H9 (cell line): ENCODE data around the gene CSF2. TPM values are rescaled to one million over a fixed set of nuclear protein-coding genes. Genes with fewer than 3 reads are reported as not detected.

Experiments used
- DNase-seq: peaks from one replicate; pipeline ENCODE4 v3.0.0-alpha.2; 2017
- H2AFZ ChIP-seq: one replicate; pipeline ENCODE4 v1.6.1; 2013; ENCODE audit warnings: mild to moderate bottlenecking, low read length, control low read depth, moderate library complexity
- H2AK5ac ChIP-seq: 2 replicates; pipeline ENCODE4 v1.6.1; 2013; ENCODE audit warnings: low read length, control low read depth, mixed read lengths; ENCODE audit not compliant: insufficient read length
- H2BK120ac ChIP-seq: one replicate; pipeline ENCODE4 v1.6.1; 2013; ENCODE audit warnings: low read depth, mild to moderate bottlenecking, low read length, control low read depth, inconsistent platforms; ENCODE audit not compliant: poor library complexity, severe bottlenecking
- H2BK12ac ChIP-seq: 2 replicates; pipeline ENCODE4 v1.6.1; 2013; ENCODE audit warnings: low read length, control low read depth, mixed read lengths, low read depth; ENCODE audit not compliant: insufficient read length
- H2BK15ac ChIP-seq: 2 replicates; pipeline ENCODE4 v1.6.1; 2013; ENCODE audit warnings: low read depth, low read length, control low read depth
- H2BK20ac ChIP-seq: one replicate; pipeline ENCODE4 v1.6.1; 2013; ENCODE audit warnings: low read depth, mild to moderate bottlenecking, low read length, control low read depth, inconsistent platforms; ENCODE audit not compliant: poor library complexity, severe bottlenecking
- H2BK5ac ChIP-seq: 2 replicates; pipeline ENCODE4 v1.6.1; 2013; ENCODE audit warnings: low read length, control low read depth, mixed read lengths; ENCODE audit not compliant: insufficient read length
- H3K14ac ChIP-seq: 2 replicates; pipeline ENCODE4 v1.6.1; 2013; ENCODE audit warnings: low read length, control low read depth; ENCODE audit not compliant: insufficient read depth
- H3K18ac ChIP-seq: 2 replicates; pipeline ENCODE4 v1.6.1; 2013; ENCODE audit warnings: low read depth, mild to moderate bottlenecking, mixed read lengths, low read length, control low read depth; ENCODE audit not compliant: insufficient read length
- H3K23ac ChIP-seq: 2 replicates; pipeline ENCODE4 v1.6.1; 2013; ENCODE audit warnings: low read length, control low read depth, mixed read lengths, low read depth; ENCODE audit not compliant: insufficient read length
- H3K23me2 ChIP-seq: 2 replicates; pipeline ENCODE4 v1.6.1; 2013; ENCODE audit warnings: low read depth, mild to moderate bottlenecking, mixed read lengths, low read length, control low read depth; ENCODE audit not compliant: insufficient read length, poor library complexity, severe bottlenecking
- H3K27ac ChIP-seq: 2 replicates; pipeline ENCODE4 v1.5.1; 2013; ENCODE audit warnings: low read length, control low read depth, mixed read lengths, low read depth; ENCODE audit not compliant: insufficient read length
- H3K27me3 ChIP-seq: 2 replicates; pipeline ENCODE4 v1.6.1; 2013; ENCODE audit warnings: low read length, control low read depth, inconsistent platforms; ENCODE audit not compliant: insufficient read depth
- H3K4ac ChIP-seq: 2 replicates; pipeline ENCODE4 v1.6.1; 2013; ENCODE audit warnings: low read depth, mild to moderate bottlenecking, control low read depth, inconsistent platforms, low read length, moderate library complexity
- H3K4me1 ChIP-seq: 2 replicates; pipeline ENCODE4 v1.6.1; 2013; ENCODE audit warnings: low read length, control low read depth, inconsistent platforms; ENCODE audit not compliant: insufficient read depth
- H3K4me2 ChIP-seq: 2 replicates; pipeline ENCODE4 v1.6.1; 2013; ENCODE audit warnings: low read length, control low read depth, mixed read lengths; ENCODE audit not compliant: insufficient read length, insufficient read depth
- H3K56ac ChIP-seq: 2 replicates; pipeline ENCODE4 v1.6.1; 2013; ENCODE audit warnings: low read depth, mild to moderate bottlenecking, mixed read lengths, low read length, control low read depth; ENCODE audit not compliant: insufficient read length
- H3K79me1 ChIP-seq: 2 replicates; pipeline ENCODE4 v1.6.1; 2013; ENCODE audit warnings: low read depth, mild to moderate bottlenecking, moderate library complexity, low read length, control low read depth, inconsistent platforms; ENCODE audit not compliant: insufficient read depth, poor library complexity, severe bottlenecking
- H3K79me2 ChIP-seq: 2 replicates; pipeline ENCODE4 v1.6.1; 2013; ENCODE audit warnings: low read length, control low read depth, inconsistent platforms; ENCODE audit not compliant: insufficient read depth
- H3K9ac ChIP-seq: 2 replicates; pipeline ENCODE4 v1.6.1; 2013; ENCODE audit warnings: low read length, control low read depth, mixed read lengths; ENCODE audit not compliant: insufficient read length; ENCODE audit errors: extremely low read depth
- H3K9me3 ChIP-seq: one replicate; pipeline ENCODE4 v1.6.1; 2013; ENCODE audit warnings: low read depth, low read length, inconsistent platforms; ENCODE audit not compliant: control insufficient read depth
- H3T11ph ChIP-seq: one replicate; pipeline ENCODE4 v1.6.1; 2013; ENCODE audit warnings: mild to moderate bottlenecking, low read length, control low read depth, inconsistent platforms
- H4K20me1 ChIP-seq: one replicate; pipeline ENCODE4 v1.6.1; 2013; ENCODE audit not compliant: control insufficient read depth, insufficient read length, insufficient read depth
- H4K5ac ChIP-seq: 2 replicates; pipeline ENCODE4 v1.6.1; 2013; ENCODE audit warnings: low read depth, mild to moderate bottlenecking, mixed read lengths, low read length, control low read depth; ENCODE audit not compliant: insufficient read length
- H4K8ac ChIP-seq: replicated peaks from 2 replicates; pipeline ENCODE4 v1.6.1; 2013; ENCODE audit warnings: low read length, control low read depth, mixed read lengths, low read depth; ENCODE audit not compliant: insufficient read length
- H4K91ac ChIP-seq: 2 replicates; pipeline ENCODE4 v1.6.1; 2013; ENCODE audit warnings: low read depth, mild to moderate bottlenecking, moderate library complexity, mixed read lengths, low read length, control low read depth; ENCODE audit not compliant: insufficient read length
- H3K27ac Mint-ChIP-seq, 3 experiments: 2 replicates in 2 of 3; 3 replicates in 1 of 3; pipeline ENCODE4 v1.8.0; 2020 to 2021; ENCODE audit warnings: mixed read lengths in 3 of 3, mild to moderate bottlenecking in 1 of 3, moderate library complexity in 1 of 3
- H3K27me3 Mint-ChIP-seq: 2 replicates; pipeline ENCODE4 v1.8.0; 2021; ENCODE audit warnings: low read depth, mild to moderate bottlenecking, moderate library complexity, mixed read lengths
- H3K36me3 Mint-ChIP-seq, 3 experiments: 2 replicates in 2 of 3; 3 replicates in 1 of 3; pipeline ENCODE4 v1.8.0; 2020 to 2021; ENCODE audit warnings: low read depth in 3 of 3, mixed read lengths in 3 of 3; ENCODE audit not compliant: insufficient read depth in 1 of 3
- H3K4me1 Mint-ChIP-seq, 2 experiments: 2 replicates each; pipeline ENCODE4 v1.8.0; 2020; ENCODE audit warnings: mixed read lengths in 2 of 2
- H3K4me3 Mint-ChIP-seq, 2 experiments: 2 replicates in 1 of 2; 3 replicates in 1 of 2; pipeline ENCODE4 v1.8.0; 2020 to 2021; ENCODE audit warnings: mild to moderate bottlenecking in 2 of 2, mixed read lengths in 2 of 2, moderate library complexity in 1 of 2
- H3K9me3 Mint-ChIP-seq, 2 experiments: 2 replicates in 1 of 2; 3 replicates in 1 of 2; pipeline ENCODE4 v1.8.0; 2020; ENCODE audit warnings: mild to moderate bottlenecking in 2 of 2, mixed read lengths in 2 of 2, moderate library complexity in 1 of 2
- CTCF ChIP-seq: fragments of 200-600 bp; sonication (generic); conservative IDR thresholded peaks from 3 replicates; pipeline ENCODE4 v1.8.0; 2021; ENCODE audit warnings: antibody characterized with exemption, mild to moderate bottlenecking
- WGBS: extraction: QIAGEN DNeasy Blood & Tissue Kit; methylation state at CpG from one replicate; pipeline ENCODE4 v1.1.7; 2013; ENCODE audit warnings: missing lambda C conversion rate, low lambda C conversion rate, mixed read lengths; ENCODE audit not compliant: insufficient read length; ENCODE audit errors: extremely low coverage; 5-methylcytosine and 5-hydroxymethylcytosine counted together
- total RNA-seq: library from RNA; stranded (reverse); gene quantifications from 2 replicates; pipeline ENCODE4 v1.2.1, GENCODE V29; 2021

CSF2 gene
- total RNA-seq, 1 experiment from 2014 or later, result not detected

GRCh38 chr5:132083071-132083678 is 9.6 kb downstream of the CSF2 start:
- 0 out of 2 replicates have a peak, but pooled peaks cover 3% of the 10 kb centered on the region for H3K27me3 Mint-ChIP-seq
- no peaks in the 10 kb centered on the region; a peak in 1 of 5 replicates for H3K9me3 Mint-ChIP-seq
- Histone ChIP-seq H4K8ac (no peak overlapping the region), H3K14ac (no peak overlapping the region), H2AFZ (no peak overlapping the region), H2BK20ac (no peak overlapping the region), H2BK12ac (no peak overlapping the region), H3K9me3 (no peaks in the 10 kb centered on the region), H4K20me1 (no peaks in the 10 kb centered on the region), H3K18ac (no peak overlapping the region), H3K23ac (no peak overlapping the region), H4K91ac (no peak overlapping the region), H3K4ac (no peak overlapping the region), H2AK5ac (no peak overlapping the region), H2BK120ac (no peak overlapping the region), H3K56ac (no peak overlapping the region), H3K27me3 (no peaks in the 10 kb centered on the region), H3T11ph (no peak overlapping the region), H3K9ac (no peak overlapping the region), H3K79me2 (no peaks in the 10 kb centered on the region), H2BK5ac (no peak overlapping the region), H3K23me2 (no peaks in the 10 kb centered on the region), H3K79me1 (no peaks in the 10 kb centered on the region), H3K27ac (no peak overlapping the region), H2BK15ac (no peak overlapping the region), H3K4me2 (no peak overlapping the region), H4K5ac (no peak overlapping the region), H3K4me1 (no peaks in the 10 kb centered on the region)
- no peak overlapping the region for H3K27ac Mint-ChIP-seq
- H3K4me3 Mint-ChIP-seq, result no peak overlapping the region
- H3K36me3 Mint-ChIP-seq, result no peaks in the 10 kb centered on the region
- TF ChIP-seq CTCF, result no peak
- WGBS, result no CpG with 5 or more reads among the region's 4 CpGs
- no peak for DNase-seq
- H3K4me1 Mint-ChIP-seq, result no peaks in the 10 kb centered on the region
